Naive thymus-derived CD4-positive, alpha-beta T cell (primary cell): ENCODE data around the gene GSAP. TPM values are rescaled to one million over a fixed set of nuclear protein-coding genes. Genes with fewer than 3 reads are reported as not detected.

Experiments
- ATAC-seq: fragments of 150-1000 bp; cut with Tn5 transposase; 2 replicates; pipeline ENCODE4 v1.10.0; 2021; ENCODE audit warnings: mild to moderate bottlenecking, moderate library complexity
- CTCF ChIA-PET: fragments of 350-600 bp; sonication (Branson Sonifier 250); formaldehyde crosslinking; loops from one replicate; lab custom pipeline; 2021; ENCODE audit warnings: antibody characterized with exemption; lab: Charles Lee
- POLR2A ChIA-PET: fragments of 350-600 bp; sonication (Branson Sonifier 250); formaldehyde crosslinking; loops from one replicate; lab custom pipeline; 2021; ENCODE audit warnings: antibody characterized with exemption, inconsistent platforms; lab: Charles Lee
- DNase-seq, 9 donors: peaks; one replicate each; pipeline versions ENCODE4 v3.0.0 to v3.0.0-alpha.2; 2020 to 2022; ENCODE audit warnings: mixed read lengths in 1 of 9
- H3K27ac ChIP-seq: one replicate; pipeline ENCODE4 v1.7.0; 2013; ENCODE audit warnings: mild to moderate bottlenecking, low read depth, low read length, moderate library complexity
- H3K27me3 ChIP-seq, 2 donors: one replicate each; pipeline ENCODE4 v1.7.0; 2013; ENCODE audit warnings: low read length in 2 of 2, mild to moderate bottlenecking in 2 of 2, moderate library complexity in 2 of 2; ENCODE audit not compliant: control insufficient read depth in 2 of 2, insufficient read depth in 2 of 2
- H3K36me3 ChIP-seq, 3 experiments: 1 replicate in 2 of 3; 2 replicates in 1 of 3; pipeline ENCODE4 v1.7.0; 2013; ENCODE audit warnings: low read length in 3 of 3, mild to moderate bottlenecking in 3 of 3, moderate library complexity in 1 of 3; ENCODE audit not compliant: insufficient read depth in 3 of 3, control insufficient read depth in 2 of 3
- H3K4me1 ChIP-seq, 2 donors: one replicate each; pipeline ENCODE4 v1.7.0; 2013; ENCODE audit warnings: low read length in 2 of 2, mild to moderate bottlenecking in 2 of 2, moderate library complexity in 1 of 2; ENCODE audit not compliant: control insufficient read depth in 2 of 2, insufficient read depth in 2 of 2
- H3K4me3 ChIP-seq: 2 replicates; pipeline ENCODE4 v1.7.0; 2013; ENCODE audit warnings: mild to moderate bottlenecking, low read length
- H3K9me3 ChIP-seq, 3 experiments: 1 replicate in 2 of 3; 2 replicates in 1 of 3; pipeline ENCODE4 v1.7.0; 2013; ENCODE audit warnings: low read length in 3 of 3; ENCODE audit not compliant: control insufficient read depth in 2 of 3
- H3K27ac Mint-ChIP-seq, 9 donors: one replicate each; pipeline ENCODE4 v1.8.0; 2020 to 2022; ENCODE audit warnings: mixed read lengths in 9 of 9, mild to moderate bottlenecking in 8 of 9, moderate library complexity in 5 of 9, inconsistent platforms in 2 of 9
- H3K27me3 Mint-ChIP-seq, 5 donors: one replicate each; pipeline ENCODE4 v1.8.0; 2021 to 2022; ENCODE audit warnings: mixed read lengths in 5 of 5, mild to moderate bottlenecking in 1 of 5
- H3K36me3 Mint-ChIP-seq, 5 donors: one replicate each; pipeline ENCODE4 v1.8.0; 2020 to 2022; ENCODE audit warnings: mixed read lengths in 5 of 5, mild to moderate bottlenecking in 3 of 5, inconsistent platforms in 1 of 5
- H3K4me1 Mint-ChIP-seq, 7 donors: one replicate each; pipeline ENCODE4 v1.8.0; 2020 to 2022; ENCODE audit warnings: mixed read lengths in 7 of 7, mild to moderate bottlenecking in 3 of 7, inconsistent platforms in 1 of 7
- H3K4me3 Mint-ChIP-seq, 10 donors: one replicate each; pipeline ENCODE4 v1.8.0; 2020 to 2022; ENCODE audit warnings: mild to moderate bottlenecking in 10 of 10, mixed read lengths in 10 of 10, moderate library complexity in 6 of 10, inconsistent platforms in 2 of 10
- H3K9me3 Mint-ChIP-seq, 11 donors: one replicate each; pipeline ENCODE4 v1.8.0; 2020 to 2022; ENCODE audit warnings: mixed read lengths in 11 of 11, mild to moderate bottlenecking in 4 of 11, inconsistent platforms in 1 of 11, moderate library complexity in 1 of 11
- intact Hi-C, 2 donors: fragments of 100-400 bp; cut with micrococcal nuclease; formaldehyde crosslinking; loops; one replicate each; pipeline ENCODE4 v1.15.1; 2023
- polyA plus RNA-seq, 2 donors: library from polyadenylated mRNA; unstranded; fragments of 300-500 nt; fragmentation: Illumina TruSeq; gene quantifications; one replicate each; pipeline ENCODE4 v1.2.3, GENCODE V29; 2021
- total RNA-seq, 6 experiments: library from RNA in 5 of 6; stranded (reverse) in 5 of 6; gene quantifications; 1 replicate in 5 of 6; 2 replicates in 1 of 6; pipeline ENCODE4 v1.2.3 and lab custom pipeline; 2021 to 2026

The GSAP gene
- total and polyA plus RNA-seq, 7 experiments from 2014 or later = 6.6 to 59.8 (median 29.1) TPM

DNA sequence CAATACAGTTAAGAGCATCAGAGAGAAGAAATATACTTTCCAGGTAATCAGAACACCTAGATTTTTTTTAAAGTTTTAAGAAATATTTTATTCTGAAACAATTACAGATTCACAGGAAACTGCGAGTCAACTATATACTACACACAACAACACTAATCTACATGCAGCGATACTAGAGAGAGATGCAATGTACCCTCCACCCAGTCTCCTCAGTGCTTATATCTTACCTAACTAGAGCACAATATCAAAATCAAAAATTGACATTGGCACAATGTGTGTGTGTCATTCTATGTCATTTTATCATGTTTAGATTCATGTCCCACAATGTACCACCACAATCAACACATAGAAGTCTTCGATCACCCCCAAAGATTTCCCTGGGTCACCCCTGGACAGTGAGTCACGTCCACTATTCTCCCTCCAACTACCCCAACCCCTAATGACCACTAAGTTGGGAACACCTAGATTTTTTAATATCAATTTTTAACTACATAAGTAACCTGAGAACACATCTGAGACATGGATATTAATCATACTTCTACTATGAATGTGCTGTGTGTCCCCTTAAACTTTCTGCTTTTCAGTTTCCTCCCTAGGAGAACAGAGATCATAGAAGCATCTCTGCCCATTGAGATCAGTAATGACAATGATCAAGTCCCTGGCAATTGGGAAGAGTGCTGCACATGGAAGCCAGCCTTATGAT, 86.5 kb downstream of the GSAP start:
- H3K27me3 ChIP-seq = no peaks in the 10 kb centered on the region
- no peak overlapping the region for H3K4me3 ChIP-seq
- peaks cover 27 to 60% (median 39%) of the 10 kb centered on the region in 7 donors for H3K4me1 Mint-ChIP-seq
- H3K36me3 ChIP-seq = no peaks in the 10 kb centered on the region
- intact Hi-C loops = loop anchor here in 1 of 2 donors (5.0 kb wide), 1 partner anchor 62 kb away; no protein-coding TSS in a partner anchor
- H3K27ac Mint-ChIP-seq = peak overlapping the region in 3 of 9 donors; percentile 45 to 79 (median 64)
- ATAC-seq (no peak), DNase-seq (no peak)
- no peaks in the 10 kb centered on the region for H3K27me3 Mint-ChIP-seq
- peaks cover 0 to 30% (median 11%) of the 10 kb centered on the region in 5 donors for H3K36me3 Mint-ChIP-seq
- H3K9me3 Mint-ChIP-seq = peaks cover 0 to 2% (median 0%) of the 10 kb centered on the region in 11 donors
- H3K4me1 ChIP-seq = peaks cover 18 to 34% of the 10 kb centered on the region in 2 donors
- ChIA-PET POLR2A (interaction anchor here (2.4 kb wide), 1 partner anchor 22 kb away, joined by 8 read pairs; no protein-coding TSS in a partner anchor), CTCF (interaction anchor here (0.6 kb wide), 1 partner anchor 22 kb away, joined by 5 read pairs; no protein-coding TSS in a partner anchor)
- H3K9me3 ChIP-seq = no peaks in the 10 kb centered on the region
- peak overlapping the region in 1 of 10 donors; percentile 48 for H3K4me3 Mint-ChIP-seq
- no peak overlapping the region for H3K27ac ChIP-seq

DNA sequence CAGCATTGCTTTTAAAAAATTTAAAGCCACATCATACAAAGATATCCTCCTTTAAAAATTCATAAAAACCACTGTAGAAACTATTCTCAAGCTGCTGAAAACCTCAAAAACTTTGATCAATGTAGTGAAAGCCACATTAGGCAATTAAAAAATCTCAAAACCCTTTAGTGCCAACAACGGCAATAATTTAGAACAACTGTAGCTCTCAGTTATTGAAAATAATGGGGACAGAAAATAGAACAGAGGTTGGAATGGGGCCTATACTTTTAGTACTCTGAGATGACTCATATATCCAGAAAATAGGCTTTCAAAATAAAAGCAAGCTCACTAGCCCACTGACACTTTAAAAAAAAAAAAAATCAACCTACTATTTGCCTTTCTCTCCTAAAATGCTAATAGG, 87.5 kb downstream of the GSAP start:
- H3K36me3 ChIP-seq = no peaks in the 10 kb centered on the region
- ATAC-seq = no peak
- no peaks in the 10 kb centered on the region for H3K9me3 ChIP-seq
- peak overlapping the region in 7 of 10 donors; percentile 44 to 58 (median 48) for H3K4me3 Mint-ChIP-seq
- H3K4me3 ChIP-seq = no peak overlapping the region
- H3K27ac Mint-ChIP-seq = peak overlapping the region in 5 of 9 donors; percentile 16 to 72 (median 64)
- H3K9me3 Mint-ChIP-seq = no peaks in the 10 kb centered on the region
- no peaks in the 10 kb centered on the region for H3K27me3 ChIP-seq
- H3K36me3 Mint-ChIP-seq = peaks cover 0 to 32% (median 9%) of the 10 kb centered on the region in 5 donors
- peak in 1 of 9 donors; percentile 20 for DNase-seq
- H3K4me1 Mint-ChIP-seq = peaks cover 27 to 60% (median 39%) of the 10 kb centered on the region in 7 donors
- H3K27me3 Mint-ChIP-seq = no peaks in the 10 kb centered on the region
- ChIA-PET POLR2A (interaction anchor here (0.7 to 2.4 kb wide), 3 partner anchors 23 to 1022 kb away, joined by 3 to 8 read pairs (median 4); no protein-coding TSS in a partner anchor), CTCF (interaction anchor here (0.6 to 1.2 kb wide), 3 partner anchors 39 to 124 kb away, joined by 3 to 4 read pairs (median 3); no protein-coding TSS in a partner anchor)
- H3K27ac ChIP-seq = no peak overlapping the region
- intact Hi-C loops = loop anchor here in 1 of 2 donors (5.0 kb wide), 1 partner anchor 61 kb away; no protein-coding TSS in a partner anchor
- peaks cover 18 to 34% of the 10 kb centered on the region in 2 donors for H3K4me1 ChIP-seq

DNA sequence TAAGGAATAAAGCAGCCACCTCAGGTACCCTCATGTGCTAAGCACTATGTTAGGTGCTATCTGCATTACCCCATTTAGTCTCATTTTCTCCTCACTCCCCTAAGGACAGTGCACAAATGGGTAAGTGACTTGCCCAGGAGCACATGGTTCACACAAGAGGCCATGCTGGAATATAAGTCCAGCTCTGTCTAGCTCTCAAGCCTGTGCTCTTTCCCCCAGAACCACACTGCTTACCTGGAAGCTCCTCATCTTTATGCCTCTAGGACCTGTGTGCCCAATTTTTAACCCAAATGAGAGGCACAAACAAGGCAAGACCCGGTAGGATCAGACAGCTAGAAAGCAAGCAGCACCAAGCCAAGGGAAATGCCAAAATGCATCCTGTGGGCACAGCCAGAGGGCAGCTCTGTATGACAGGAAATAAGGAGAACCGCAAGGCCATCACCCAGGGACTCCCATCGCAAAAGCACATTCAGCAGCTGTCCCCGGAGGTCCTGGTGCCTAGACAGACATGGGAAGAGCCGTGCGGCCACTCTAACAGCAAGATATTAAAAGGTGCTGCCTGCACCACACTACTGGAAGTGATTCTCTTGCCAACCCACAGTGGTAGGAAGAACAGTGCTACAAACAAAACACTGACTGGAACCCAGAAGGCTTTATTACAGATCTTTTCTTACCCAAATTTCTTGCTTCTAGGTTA, 88.1 kb downstream of the GSAP start:
- Mint-ChIP-seq H3K9me3 (no peaks in the 10 kb centered on the region), H3K4me1 (peaks cover 27 to 60% (median 39%) of the 10 kb centered on the region in 7 donors), H3K27me3 (no peaks in the 10 kb centered on the region), H3K4me3 (peak overlapping the region in 9 of 10 donors; percentile 10 to 58 (median 48)), H3K27ac (peak overlapping the region in 7 of 9 donors; percentile 3 to 70 (median 53)), H3K36me3 (peaks cover 0 to 32% (median 8%) of the 10 kb centered on the region in 5 donors)
- ChIA-PET POLR2A (interaction anchor here (0.6 to 2.4 kb wide), 4 partner anchors 23 to 1021 kb away, joined by 3 to 8 read pairs (median 4); partner anchors contain the start of gene FGL2), CTCF (interaction anchor here (0.6 to 1.2 kb wide), 3 partner anchors 39 to 125 kb away, joined by 3 to 4 read pairs (median 3); no protein-coding TSS in a partner anchor)
- Histone ChIP-seq H3K4me3 (no peak overlapping the region), H3K9me3 (no peaks in the 10 kb centered on the region), H3K36me3 (no peaks in the 10 kb centered on the region), H3K27ac (no peak overlapping the region), H3K4me1 (peaks cover 18 to 34% of the 10 kb centered on the region in 2 donors), H3K27me3 (no peaks in the 10 kb centered on the region)
- peak; percentile 27 for ATAC-seq
- peak in 5 of 9 donors; percentile 5 to 25 (median 14) for DNase-seq
- intact Hi-C loops = loop anchor here in 1 of 2 donors (5.0 kb wide), 1 partner anchor 61 kb away; no protein-coding TSS in a partner anchor

DNA sequence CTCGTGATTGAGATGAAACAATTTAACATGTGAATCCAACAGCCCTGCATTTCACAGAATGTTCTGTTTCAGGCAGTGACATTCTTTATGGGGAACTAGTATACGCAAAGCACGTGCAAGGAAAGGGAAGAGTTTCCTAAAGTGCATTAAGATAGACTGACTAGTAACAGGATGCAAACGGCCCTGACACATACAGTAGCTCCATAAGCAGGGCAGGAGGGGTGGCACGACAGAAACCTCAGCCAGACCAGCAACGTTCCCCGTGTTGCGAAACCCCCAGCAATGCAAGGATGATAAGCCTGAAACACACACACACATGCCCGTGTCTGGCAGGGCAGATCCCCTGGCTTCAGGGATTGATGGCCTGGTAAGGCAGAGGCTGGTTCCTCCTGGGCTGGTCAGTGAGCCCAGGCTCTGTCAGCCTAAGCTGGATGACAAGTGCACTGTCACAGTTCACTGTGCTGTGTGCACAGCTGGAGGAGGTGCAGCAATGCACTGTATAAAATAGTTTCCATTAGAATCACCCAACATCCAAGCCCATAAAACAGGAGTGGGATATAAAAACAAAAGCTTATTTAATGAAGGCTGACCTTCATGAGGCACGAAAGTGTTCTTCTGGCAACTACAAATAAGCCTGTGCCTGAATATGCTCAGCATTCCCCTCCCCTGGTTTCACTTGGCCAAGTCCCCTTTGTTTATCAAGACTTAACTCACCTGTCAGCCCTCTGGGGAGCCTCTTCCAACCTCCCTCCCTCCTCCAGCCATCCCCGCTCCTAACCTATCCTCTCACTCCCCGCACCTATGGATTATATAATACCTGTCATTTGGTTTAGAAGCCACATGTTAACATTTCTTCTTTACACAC, 88.8 kb downstream of the GSAP start:
- DNase-seq (no peak), ATAC-seq (peak; percentile 70)
- Mint-ChIP-seq H3K36me3 (peaks cover 0 to 36% (median 8%) of the 10 kb centered on the region in 5 donors), H3K27ac (peak overlapping the region in 4 of 9 donors; percentile 3 to 70 (median 36)), H3K27me3 (no peaks in the 10 kb centered on the region), H3K4me3 (peak overlapping the region in 1 of 10 donors; percentile 47), H3K4me1 (peaks cover 27 to 59% (median 39%) of the 10 kb centered on the region in 7 donors), H3K9me3 (no peaks in the 10 kb centered on the region)
- intact Hi-C loops = loop anchor here in 1 of 2 donors (5.0 kb wide), 1 partner anchor 60 kb away; no protein-coding TSS in a partner anchor
- peaks cover 18 to 34% of the 10 kb centered on the region in 2 donors for H3K4me1 ChIP-seq
- no peaks in the 10 kb centered on the region for H3K36me3 ChIP-seq
- H3K9me3 ChIP-seq = no peaks in the 10 kb centered on the region
- ChIA-PET CTCF (interaction anchor here (1.1 kb wide), 1 partner anchor 8 kb away, joined by 5 read pairs; no protein-coding TSS in a partner anchor), POLR2A (interaction anchor here (0.6 to 2.4 kb wide), 3 partner anchors 23 to 128 kb away, joined by 3 to 8 read pairs (median 4); partner anchors contain the start of gene FGL2)
- H3K4me3 ChIP-seq = no peak overlapping the region
- no peaks in the 10 kb centered on the region for H3K27me3 ChIP-seq
- H3K27ac ChIP-seq = no peak overlapping the region

DNA sequence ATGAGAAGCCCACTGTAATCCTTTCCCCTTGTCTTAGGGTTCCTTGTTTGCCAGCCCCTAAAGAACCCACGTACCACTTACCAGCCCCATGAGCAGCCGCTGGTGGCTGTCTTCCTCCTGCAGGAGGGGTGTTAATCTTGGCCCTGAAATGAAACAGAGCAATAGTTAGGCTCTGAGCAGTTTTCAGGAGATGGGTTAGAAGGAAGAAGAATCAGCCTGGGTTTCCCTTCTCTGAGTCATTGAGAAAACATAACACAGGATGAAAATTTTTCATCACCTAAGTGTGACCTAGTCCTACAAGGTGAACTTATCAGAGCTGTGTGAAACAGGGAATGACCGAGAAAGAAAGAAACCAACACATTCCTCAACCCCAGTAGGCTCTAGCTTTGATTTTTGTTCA, 90.0 kb downstream of the GSAP start:
- H3K4me1 Mint-ChIP-seq = peaks cover 22 to 50% (median 33%) of the 10 kb centered on the region in 7 donors
- H3K27me3 Mint-ChIP-seq = no peaks in the 10 kb centered on the region
- peaks cover 0 to 44% (median 11%) of the 10 kb centered on the region in 5 donors for H3K36me3 Mint-ChIP-seq
- Histone ChIP-seq H3K4me3 (no peak overlapping the region), H3K36me3 (no peaks in the 10 kb centered on the region), H3K4me1 (peaks cover 18 to 28% of the 10 kb centered on the region in 2 donors), H3K27ac (no peak overlapping the region), H3K9me3 (no peaks in the 10 kb centered on the region), H3K27me3 (no peaks in the 10 kb centered on the region)
- ChIA-PET CTCF (interaction anchor here (1.3 kb wide), 1 partner anchor 8 kb away, joined by 3 read pairs; no protein-coding TSS in a partner anchor), POLR2A (no interaction called here)
- no peak overlapping the region for H3K4me3 Mint-ChIP-seq
- DNase-seq (no peak), ATAC-seq (no peak)
- no peak overlapping the region for H3K27ac Mint-ChIP-seq
- H3K9me3 Mint-ChIP-seq = no peaks in the 10 kb centered on the region
- intact Hi-C loops = loop anchor here in 1 of 2 donors (5.0 kb wide), 1 partner anchor 59 kb away; no protein-coding TSS in a partner anchor
